ENCODE measurements around the gene HDAC4. TPM values are rescaled to one million over a fixed set of nuclear protein-coding genes. Genes with fewer than 3 reads are reported as not detected.

Gene HDAC4
- total RNA-seq, 1 experiment from 2014 or later = 5.5 TPM

- no peak for DNase-seq (ENCODE audit: low read depth)
Observed at GRCh38 chr2:239222706-239223309, 178.0 kb downstream of the HDAC4 start.

GRCh38 chr2:239222312-239222660 is 178.5 kb downstream of the HDAC4 start:
- no peak for DNase-seq (ENCODE audit: low read depth)

GRCh38 chr2:239220981-239221396 is 179.8 kb downstream of the HDAC4 start:
- no peak for DNase-seq (ENCODE audit: low read depth)

GRCh38 chr2:239220341-239220740 is 180.5 kb downstream of the HDAC4 start:
- no peak for DNase-seq (ENCODE audit: low read depth)

- DNase-seq (ENCODE audit: low read depth) = no peak
Observed at GRCh38 chr2:239216614-239217273, 184.1 kb downstream of the HDAC4 start.

GRCh38 chr2:239215988-239216613 is 184.7 kb downstream of the HDAC4 start:
- DNase-seq (ENCODE audit: low read depth) = no peak

GRCh38 chr2:239215136-239215925 is 185.5 kb downstream of the HDAC4 start:
- no peak for DNase-seq (ENCODE audit: low read depth)

- no peak for DNase-seq (ENCODE audit: low read depth)
Observed at GRCh38 chr2:239214725-239215124, 186.1 kb downstream of the HDAC4 start.

- no peak for DNase-seq (ENCODE audit: low read depth)
Observed at GRCh38 chr2:239213643-239214101, 187.1 kb downstream of the HDAC4 start.

- no peak for DNase-seq (ENCODE audit: low read depth)
Observed at GRCh38 chr2:239212929-239213642, 187.7 kb downstream of the HDAC4 start.

GRCh38 chr2:239212121-239212928 is 188.5 kb downstream of the HDAC4 start:
- no peak for DNase-seq (ENCODE audit: low read depth)

GRCh38 chr2:239211396-239212094 is 189.3 kb downstream of the HDAC4 start:
- DNase-seq (ENCODE audit: low read depth) = no peak

GRCh38 chr2:239209783-239210182 is 191.0 kb downstream of the HDAC4 start:
- no peak for DNase-seq (ENCODE audit: low read depth)

GRCh38 chr2:239208465-239209180 is 192.2 kb downstream of the HDAC4 start:
- no peak for DNase-seq (ENCODE audit: low read depth)

- no peak for DNase-seq (ENCODE audit: low read depth)
Observed at GRCh38 chr2:239206851-239207250, 194.0 kb downstream of the HDAC4 start.

- no peak for DNase-seq (ENCODE audit: low read depth)
Observed at GRCh38 chr2:239206042-239206441, 194.8 kb downstream of the HDAC4 start.

- no peak for DNase-seq (ENCODE audit: low read depth)
Observed at GRCh38 chr2:239204876-239205468, 195.8 kb downstream of the HDAC4 start.

GRCh38 chr2:239204136-239204875 is 196.5 kb downstream of the HDAC4 start:
- DNase-seq (ENCODE audit: low read depth) = no peak

All from Daoy (cell line).